Peyer's patch (tissue), 4 donors: Measurements from ENCODE around the gene FZR1. TPM values are rescaled to one million over a fixed set of nuclear protein-coding genes. Genes with fewer than 3 reads are reported as not detected.
A peak's percentile ranks its signal among the peaks of the same experiment; 100 is the strongest.
"Not testable (repeated sequence)": the region's sequence is repeated elsewhere in the genome, so short reads cannot be mapped to it uniquely, and the experiment has no call there.

Experiments used
- DNase-seq, 3 donors: peaks; one replicate each; pipeline ENCODE4 v3.0.0-alpha.2; 2017 to 2019
- H3K27ac ChIP-seq, 4 donors: fragments of 200-600 bp; sonication (generic); one replicate each; pipeline ENCODE4 v1.5.1; 2016 to 2019
- H3K27me3 ChIP-seq, 2 donors: fragments of 200-600 bp; sonication (generic); one replicate each; pipeline ENCODE4 v1.5.1; 2019
- H3K36me3 ChIP-seq, 3 donors: fragments of 200-600 bp; sonication (generic); one replicate each; pipeline ENCODE4 v1.5.1; 2016 to 2019
- H3K4me1 ChIP-seq, 4 donors: fragments of 200-600 bp; sonication (generic); one replicate each; pipeline ENCODE4 v1.5.1; 2016 to 2019
- H3K4me3 ChIP-seq, 4 donors: fragments of 200-600 bp; sonication (generic); 1 replicate in 3 of 4; 2 replicates in 1 of 4; pipeline ENCODE4 v1.5.1; 2016 to 2019; ENCODE audit warnings: mild to moderate bottlenecking in 1 of 4
- H3K9me3 ChIP-seq, 4 donors: fragments of 200-600 bp; sonication (generic); one replicate each; pipeline ENCODE4 v1.5.1; 2016 to 2019; ENCODE audit warnings: mild to moderate bottlenecking in 1 of 4
- POLR2A ChIP-seq, 2 donors: fragments of 450-650 bp; IDR thresholded peaks; one replicate each; pipeline ENCODE4 v1.5.1; 2017; ENCODE audit warnings: antibody characterized with exemption in 2 of 2, mild to moderate bottlenecking in 2 of 2, moderate library complexity in 2 of 2
- total RNA-seq, 4 donors: library from RNA; depleted of rRNA; stranded (reverse); fragments of >200 nt; gene quantifications; one replicate each; pipeline ENCODE4 v1.1.0, GENCODE V29; 2016
- TF ChIP-seq, protein P1 (sequence below), 6 experiments: fragments of 450-650 bp in 4 of 6; fragments of 200-600 bp in 2 of 6; sonication (generic) in 1 of 6; IDR thresholded peaks; one replicate each; pipeline ENCODE4 v1.5.1; 2017 to 2019; ENCODE audit warnings: antibody characterized with exemption in 6 of 6, mild to moderate bottlenecking in 3 of 6, moderate library complexity in 1 of 6

Gene FZR1
- total RNA-seq, 4 donors from 2014 or later: 24.8 to 75.1 (median 38.7) TPM

DNA sequence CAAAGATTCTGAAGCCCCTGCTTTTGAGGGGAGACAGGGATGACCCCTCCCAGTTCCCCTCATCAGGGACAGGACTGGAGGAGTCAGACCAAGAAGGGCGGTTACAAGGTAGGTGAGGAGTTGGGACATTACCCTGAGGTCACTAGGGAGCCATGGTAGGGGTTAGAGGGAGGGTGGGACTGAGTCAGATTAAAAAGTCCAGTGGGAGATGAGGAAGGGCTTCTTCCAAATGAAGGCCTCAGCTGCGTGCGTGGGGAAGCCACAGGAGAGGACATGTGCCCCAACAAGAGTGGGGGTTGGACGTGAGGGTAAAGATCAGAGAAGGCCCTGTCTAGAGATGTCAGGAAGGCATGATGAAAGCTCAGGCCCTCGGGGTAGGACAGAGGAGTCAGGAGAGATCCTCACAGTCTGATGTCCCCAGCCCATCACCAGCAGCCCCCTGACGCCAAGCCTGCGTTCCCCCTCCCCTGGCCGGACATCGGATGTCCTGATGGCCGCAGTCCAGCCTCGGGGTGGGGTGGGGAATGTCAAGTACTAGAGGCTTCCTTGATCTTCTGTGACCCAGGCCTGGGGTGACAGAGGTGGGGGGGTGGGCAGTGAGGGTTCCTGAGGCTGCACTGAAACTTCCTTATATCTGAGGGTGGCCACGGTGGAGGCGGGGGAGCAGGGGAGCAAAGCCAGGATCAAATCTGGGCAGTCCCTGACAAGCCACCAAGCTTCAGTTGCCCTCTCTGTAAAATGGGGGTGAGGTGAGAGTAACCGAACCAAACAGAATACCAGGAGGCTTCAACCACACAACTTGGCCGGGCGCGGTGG, 57.8 kb downstream of the FZR1 start:
- no peak for DNase-seq
- no peaks in the 10 kb centered on the region for H3K27me3 ChIP-seq
- TF ChIP-seq, protein P1, sequence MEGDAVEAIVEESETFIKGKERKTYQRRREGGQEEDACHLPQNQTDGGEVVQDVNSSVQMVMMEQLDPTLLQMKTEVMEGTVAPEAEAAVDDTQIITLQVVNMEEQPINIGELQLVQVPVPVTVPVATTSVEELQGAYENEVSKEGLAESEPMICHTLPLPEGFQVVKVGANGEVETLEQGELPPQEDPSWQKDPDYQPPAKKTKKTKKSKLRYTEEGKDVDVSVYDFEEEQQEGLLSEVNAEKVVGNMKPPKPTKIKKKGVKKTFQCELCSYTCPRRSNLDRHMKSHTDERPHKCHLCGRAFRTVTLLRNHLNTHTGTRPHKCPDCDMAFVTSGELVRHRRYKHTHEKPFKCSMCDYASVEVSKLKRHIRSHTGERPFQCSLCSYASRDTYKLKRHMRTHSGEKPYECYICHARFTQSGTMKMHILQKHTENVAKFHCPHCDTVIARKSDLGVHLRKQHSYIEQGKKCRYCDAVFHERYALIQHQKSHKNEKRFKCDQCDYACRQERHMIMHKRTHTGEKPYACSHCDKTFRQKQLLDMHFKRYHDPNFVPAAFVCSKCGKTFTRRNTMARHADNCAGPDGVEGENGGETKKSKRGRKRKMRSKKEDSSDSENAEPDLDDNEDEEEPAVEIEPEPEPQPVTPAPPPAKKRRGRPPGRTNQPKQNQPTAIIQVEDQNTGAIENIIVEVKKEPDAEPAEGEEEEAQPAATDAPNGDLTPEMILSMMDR (IDR thresholded peaks at IDR 0.05): no peak
- H3K9me3 ChIP-seq: no peaks in the 10 kb centered on the region
- no peak overlapping the region for H3K27ac ChIP-seq
- peaks cover 0 to 1% (median 0%) of the 10 kb centered on the region in 4 donors for H3K4me1 ChIP-seq
- H3K36me3 ChIP-seq: no peaks in the 10 kb centered on the region
- H3K4me3 ChIP-seq: no peak overlapping the region

DNA sequence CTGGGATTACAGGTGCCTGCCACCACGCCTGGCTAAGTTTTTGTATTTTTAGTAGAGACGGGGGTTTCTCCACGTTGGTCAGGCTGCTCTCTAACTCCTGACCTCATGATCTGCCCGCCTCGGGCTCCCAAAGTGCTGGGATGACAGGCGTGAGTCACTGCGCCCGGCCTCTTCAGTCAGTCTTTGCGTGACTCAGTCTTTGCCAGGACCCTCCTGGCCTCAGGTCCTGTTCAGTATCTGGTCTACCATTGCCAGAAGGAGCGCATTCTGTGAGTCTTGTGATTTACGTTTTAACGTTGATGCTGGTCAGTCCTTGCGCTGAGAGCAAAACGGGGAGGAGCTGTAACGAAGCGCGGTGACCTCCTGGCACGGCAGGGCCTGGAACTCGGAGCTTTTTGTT, 59.0 kb downstream of the FZR1 start:
- Histone ChIP-seq H3K4me1 (peaks cover 0 to 9% (median 0%) of the 10 kb centered on the region in 4 donors), H3K27me3 (no peaks in the 10 kb centered on the region), H3K27ac (no peak overlapping the region), H3K36me3 (no peaks in the 10 kb centered on the region), H3K9me3 (no peaks in the 10 kb centered on the region), H3K4me3 (no peak overlapping the region)
- TF ChIP-seq POLR2A (IDR thresholded peaks at IDR 0.05): no peak
- TF ChIP-seq, protein P1 (IDR thresholded peaks at IDR 0.05): no peak
- DNase-seq: no peak

DNA sequence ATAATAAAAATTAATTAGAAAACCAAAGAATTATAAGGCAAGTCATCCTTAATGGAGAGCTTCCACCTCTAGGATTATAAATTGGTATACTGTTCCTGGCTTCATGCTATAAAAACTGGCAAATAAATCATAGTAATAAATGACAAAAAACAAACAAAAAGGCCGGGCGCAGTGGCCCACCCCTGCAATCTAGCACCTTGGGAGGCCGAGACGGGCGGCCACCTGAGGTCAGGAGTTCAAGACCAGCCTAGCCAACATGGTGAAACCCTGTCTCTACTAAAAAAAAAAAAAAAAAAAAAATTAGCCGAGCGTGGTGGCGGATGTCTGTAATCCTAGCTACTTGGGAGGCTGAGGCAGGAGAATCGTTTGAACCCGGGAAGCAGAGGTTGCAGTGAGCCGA, 63.9 kb downstream of the FZR1 start:
- not testable (repeated sequence) for H3K9me3 ChIP-seq, H3K4me3 ChIP-seq, H3K27me3 ChIP-seq, DNase-seq, H3K27ac ChIP-seq, H3K36me3 ChIP-seq
- peaks cover 0 to 20% (median 8%) of the 10 kb centered on the region in 4 donors for H3K4me1 ChIP-seq

DNA sequence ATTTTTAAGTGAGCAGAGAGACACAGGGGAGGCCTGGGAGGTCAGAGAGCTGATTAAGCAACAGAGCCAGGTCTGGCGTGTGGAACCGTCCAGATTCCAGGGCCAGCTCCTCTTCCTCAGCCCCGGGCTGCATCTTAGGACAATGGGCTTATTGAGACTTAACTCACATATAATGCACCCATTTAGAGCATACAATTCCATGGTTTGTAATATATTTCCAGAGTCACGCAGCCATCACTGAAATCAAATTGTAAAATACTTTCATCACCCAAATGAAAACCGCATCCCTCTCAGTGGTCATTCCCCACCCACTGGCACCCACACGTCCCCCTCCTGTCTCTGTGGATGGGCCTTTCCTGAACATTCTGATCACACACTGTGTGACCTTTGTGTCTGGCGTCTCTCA, 64.5 kb downstream of the FZR1 start:
- Histone ChIP-seq H3K9me3 (no peaks in the 10 kb centered on the region), H3K4me1 (peaks cover 0 to 20% (median 8%) of the 10 kb centered on the region in 4 donors), H3K4me3 (no peak overlapping the region), H3K27ac (peak overlapping the region in 1 of 4 donors; percentile 25), H3K36me3 (peaks cover 0 to 5% (median 0%) of the 10 kb centered on the region in 3 donors), H3K27me3 (no peaks in the 10 kb centered on the region)
- TF ChIP-seq POLR2A (IDR thresholded peaks at IDR 0.05): no peak
- TF ChIP-seq, protein P1 (IDR thresholded peaks at IDR 0.05): no peak
- no peak for DNase-seq

DNA sequence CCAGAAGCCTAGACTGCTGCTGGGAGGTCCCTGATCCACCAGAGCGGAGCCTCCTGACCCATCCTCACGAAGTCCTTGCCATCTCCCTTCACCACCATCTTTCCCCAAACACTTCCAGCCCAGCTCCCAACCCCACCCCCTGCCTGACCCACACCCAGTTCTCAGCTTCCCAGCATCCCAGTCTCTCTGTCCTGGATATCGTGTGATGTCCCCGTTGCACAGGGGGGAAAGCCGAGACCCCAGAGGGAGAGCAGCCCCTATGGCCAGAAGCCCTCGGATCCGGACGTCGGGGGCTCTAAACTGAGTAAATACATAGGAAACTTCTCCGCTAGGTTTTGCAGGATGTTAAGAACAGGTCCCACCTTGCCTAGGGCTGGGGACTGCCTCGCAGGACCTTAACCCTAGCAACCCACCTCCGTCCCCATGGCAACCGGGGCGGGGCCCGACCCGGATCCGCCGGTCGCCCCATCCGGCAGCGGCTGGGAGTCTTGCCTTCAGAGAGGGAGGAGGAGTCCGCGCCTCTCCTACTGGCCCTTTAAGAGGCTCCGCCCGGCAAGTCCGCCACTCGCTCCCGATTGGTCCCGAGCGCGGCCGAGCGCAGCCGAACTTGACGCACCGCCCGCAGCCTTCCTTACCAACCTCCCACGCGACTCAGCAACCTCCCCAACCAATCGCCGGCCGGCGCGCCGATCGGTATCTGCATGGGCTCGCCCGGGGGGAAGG, 66.2 kb downstream of the FZR1 start:
- no peaks in the 10 kb centered on the region for H3K27me3 ChIP-seq
- H3K4me1 ChIP-seq: peaks cover 0 to 36% (median 8%) of the 10 kb centered on the region in 4 donors
- H3K27ac ChIP-seq: peak overlapping the region; percentile 11 to 91 (median 69)
- TF ChIP-seq POLR2A (IDR thresholded peaks at IDR 0.05): no peak
- TF ChIP-seq, protein P1 (IDR thresholded peaks at IDR 0.05): peak in 1 of 6 experiments; percentile 3
- DNase-seq: peak; percentile 100
- peak overlapping the region; percentile 62 to 93 (median 74) for H3K4me3 ChIP-seq
- peaks cover 0 to 5% (median 0%) of the 10 kb centered on the region in 3 donors for H3K36me3 ChIP-seq
- no peaks in the 10 kb centered on the region for H3K9me3 ChIP-seq

DNA sequence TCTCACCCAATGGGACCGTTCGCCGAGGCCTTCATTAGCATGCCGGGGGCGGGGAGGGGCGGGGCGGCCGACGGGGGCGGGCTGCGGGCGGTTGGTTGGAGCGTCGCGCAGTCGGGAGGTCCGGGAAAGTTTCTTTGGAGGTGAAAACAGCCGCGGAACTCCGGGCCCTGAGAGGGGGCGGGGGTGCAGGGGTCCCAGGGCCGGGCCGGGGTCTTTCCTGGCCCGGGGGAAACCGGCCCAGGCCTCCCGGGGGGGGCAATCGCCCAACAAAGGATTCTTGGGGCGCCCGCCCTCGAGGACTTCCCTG, 66.7 kb downstream of the FZR1 start, which contains the start of gene HMG20B:
Gene HMG20B, plus strand, starts transcription at position 90 of the 307 bp plus-strand sequence. CDS start 366 bp downstream, outside the sequence.
- Histone ChIP-seq H3K4me3 (peak within 1 kb of the TSS; percentile 62 to 93 (median 74)), H3K9me3 (no peaks in the 10 kb centered on the region), H3K27ac (peak within 1 kb of the TSS; percentile 75 to 91 (median 84)), H3K27me3 (no peaks in the 10 kb centered on the region), H3K4me1 (peaks cover 0 to 41% (median 8%) of the 10 kb centered on the region in 4 donors), H3K36me3 (peaks cover 0 to 5% (median 0%) of the 10 kb centered on the region in 3 donors)
- TF ChIP-seq POLR2A (IDR thresholded peaks at IDR 0.05): peak in 1 of 2 donors; percentile 28
- TF ChIP-seq, protein P1 (IDR thresholded peaks at IDR 0.05): no peak
- no peak for DNase-seq
